Kidney (tissue), 22 donors: Measurements from ENCODE around the gene SYT10. TPM values are rescaled to one million over a fixed set of nuclear protein-coding genes. Genes with fewer than 3 reads are reported as not detected.

ENCODE experiments used
- DNase-seq, 5 donors: peaks; one replicate each; pipeline ENCODE4 v3.0.0-alpha.2; 2013 to 2020
- FAIRE-seq: peaks from 2 replicates; lab custom pipeline; 2012; peaks lifted over from hg19 to GRCh38; lab: Jason Lieb, UNC
- H3K27ac ChIP-seq, 2 donors: one replicate each; pipeline ENCODE4 v1.7.0; 2013; ENCODE audit warnings: low read depth in 2 of 2, low read length in 2 of 2, inconsistent platforms in 1 of 2
- H3K27me3 ChIP-seq: one replicate; pipeline ENCODE4 v1.7.1; 2013; ENCODE audit warnings: low read length, inconsistent platforms; ENCODE audit not compliant: control insufficient read depth, insufficient read depth
- H3K36me3 ChIP-seq, 3 donors: one replicate each; pipeline versions ENCODE4 v1.7.0 to v1.7.1; 2013; ENCODE audit warnings: low read length in 3 of 3, control low read depth in 1 of 3, inconsistent platforms in 1 of 3; ENCODE audit not compliant: insufficient read depth in 3 of 3, control insufficient read depth in 2 of 3
- H3K4me1 ChIP-seq, 3 donors: one replicate each; pipeline versions ENCODE4 v1.7.0 to v1.7.1; 2013; ENCODE audit warnings: low read length in 3 of 3, inconsistent platforms in 1 of 3, low read depth in 1 of 3; ENCODE audit not compliant: control insufficient read depth in 2 of 3, insufficient read depth in 2 of 3
- H3K4me3 ChIP-seq, 3 donors: one replicate each; pipeline versions ENCODE4 v1.7.0 to v1.8.1; 2013; ENCODE audit warnings: low read length in 3 of 3, control low read depth in 1 of 3, inconsistent platforms in 1 of 3
- H3K9ac ChIP-seq, 3 donors: one replicate each; pipeline versions ENCODE4 v1.7.0 to v1.7.1; 2013; ENCODE audit warnings: low read length in 3 of 3, control low read depth in 1 of 3, inconsistent platforms in 1 of 3
- H3K9me3 ChIP-seq, 3 donors: one replicate each; pipeline versions ENCODE4 v1.7.0 to v1.7.1; 2013; ENCODE audit warnings: low read length in 3 of 3, control low read depth in 1 of 3, inconsistent platforms in 1 of 3; ENCODE audit not compliant: control insufficient read depth in 2 of 3, insufficient read depth in 1 of 3
- CTCF ChIP-seq: IDR thresholded peaks from 3 replicates; pipeline ENCODE4 v1.5.1; 2012; ENCODE audit warnings: mild to moderate bottlenecking, moderate library complexity, borderline replicate concordance; ENCODE audit not compliant: insufficient read depth; ENCODE audit errors: extremely low read depth
- intact Hi-C: fragments of 100-400 bp; cut with DNase I; formaldehyde crosslinking; loops from one replicate; pipeline ENCODE4 v1.11.1; 2022
- long read RNA-seq, 10 donors: library from polyadenylated mRNA in 1 of 10; unstranded in 1 of 10; transcript quantifications; one replicate each; pipeline ENCODE4 v2.0.0 and lab custom pipeline, GENCODE V29; 2021 to 2026
- polyA plus RNA-seq: library from polyadenylated mRNA; stranded (reverse); fragments of 350-450 nt; fragmentation: Illumina TruSeq; extraction: RNeasy Lipid Tissue Mini Kit (QIAGEN cat#74804); gene quantifications from one replicate; pipeline ENCODE4 v1.2.3, GENCODE V29; 2014; ENCODE audit warnings: low read depth, low replicate concordance; ENCODE audit not compliant: insufficient read depth
- total RNA-seq: library from RNA; stranded (reverse); fragmentation: NEBNext Ultra II Directional; extraction: Animal tissue kit (Norgen Biotek cat#: 25700); gene quantifications from one replicate; pipeline ENCODE4 v1.2.1, GENCODE V29; 2021
- donor health status: control.
- donor health status: control.
- donor health status: control.
- donor health status: control.
- donor health status: control.
- donor health status: DM: yes; HTN: yes; CAD: no.
- donor health status: Normal renal cell carcinoma (clear cell type).

Gene SYT10
- 0.41 TPM for total RNA-seq
- 0.30 TPM for polyA plus RNA-seq
- long read RNA-seq, donor 1: 0 reads
- long read RNA-seq, donor 2: 0 reads
- long read RNA-seq, donor 3: 0 reads
- long read RNA-seq, donor 4, full-length matches to known transcripts: 1 of 1 reads
- long read RNA-seq, donor 4, partial matches to known transcripts: 0 of 1 reads
- long read RNA-seq, donor 4, other reads (novel, unspliced or antisense): 0 of 1 reads
- long read RNA-seq, donor 5: 0 reads
- long read RNA-seq, donor 6: 0 reads
- long read RNA-seq, donor 7: 0 reads
- long read RNA-seq, donor 8: 0 reads
- long read RNA-seq, donor 9: 0 reads
- long read RNA-seq, donor 10: 0 reads

GRCh38 chr12:33439587-33440011, at the start of gene SYT10:
Gene SYT10, minus strand, starts transcription at chr12:33439819. Its CDS starts 297 bp downstream, at chr12:33439522.
- Histone ChIP-seq H3K4me1 (no peaks in the 10 kb centered on the region), H3K27me3 (peaks cover 17% of the 10 kb centered on the region), H3K36me3 (no peaks in the 10 kb centered on the region), H3K27ac (no peak within 1 kb of the TSS), H3K9me3 (no peaks in the 10 kb centered on the region), H3K9ac (peak within 1 kb of the TSS in 1 of 3 donors; percentile 57), H3K4me3 (peak within 1 kb of the TSS; percentile 54 to 78 (median 74))
- intact Hi-C loops: no loop called here
- TF ChIP-seq CTCF: no peak
- DNase-seq (peak; percentile 54 to 69 (median 64)), FAIRE-seq (no peak)

- Histone ChIP-seq H3K9me3 (peaks cover 0 to 3% (median 0%) of the 10 kb centered on the region in 3 donors), H3K9ac (no peak overlapping the region), H3K36me3 (no peaks in the 10 kb centered on the region), H3K4me1 (no peaks in the 10 kb centered on the region), H3K27ac (no peak overlapping the region), H3K27me3 (no peaks in the 10 kb centered on the region), H3K4me3 (no peak overlapping the region)
- no peak for TF ChIP-seq CTCF
- intact Hi-C loops: no loop called here
- FAIRE-seq (no peak), DNase-seq (no peak)
These were observed 48.4 kb upstream of the SYT10 start for GRCh38 chr12:33488036-33488435.

- TF ChIP-seq CTCF: no peak
- Histone ChIP-seq H3K9me3 (no peaks in the 10 kb centered on the region), H3K27me3 (no peaks in the 10 kb centered on the region), H3K4me1 (no peaks in the 10 kb centered on the region), H3K9ac (no peak overlapping the region), H3K27ac (no peak overlapping the region), H3K36me3 (no peaks in the 10 kb centered on the region), H3K4me3 (no peak overlapping the region)
- FAIRE-seq (no peak), DNase-seq (no peak)
- intact Hi-C loops: no loop called here
These were observed 46.4 kb upstream of the SYT10 start for GRCh38 chr12:33486058-33486457.
